GM12873 (cell line): Measurements from ENCODE around the gene NPM1.
A peak's percentile ranks its signal among the peaks of the same experiment; 100 is the strongest.

ENCODE experiments used
- TF ChIP-seq, protein P1 (sequence below): IDR thresholded peaks from 2 replicates; pipeline ENCODE4 v1.5.1; 2012; ENCODE audit warnings: low read depth, mild to moderate bottlenecking, moderate library complexity, low read length, control low read depth; ENCODE audit not compliant: insufficient read depth; ENCODE audit errors: missing control alignments

Gene NPM1

DNA sequence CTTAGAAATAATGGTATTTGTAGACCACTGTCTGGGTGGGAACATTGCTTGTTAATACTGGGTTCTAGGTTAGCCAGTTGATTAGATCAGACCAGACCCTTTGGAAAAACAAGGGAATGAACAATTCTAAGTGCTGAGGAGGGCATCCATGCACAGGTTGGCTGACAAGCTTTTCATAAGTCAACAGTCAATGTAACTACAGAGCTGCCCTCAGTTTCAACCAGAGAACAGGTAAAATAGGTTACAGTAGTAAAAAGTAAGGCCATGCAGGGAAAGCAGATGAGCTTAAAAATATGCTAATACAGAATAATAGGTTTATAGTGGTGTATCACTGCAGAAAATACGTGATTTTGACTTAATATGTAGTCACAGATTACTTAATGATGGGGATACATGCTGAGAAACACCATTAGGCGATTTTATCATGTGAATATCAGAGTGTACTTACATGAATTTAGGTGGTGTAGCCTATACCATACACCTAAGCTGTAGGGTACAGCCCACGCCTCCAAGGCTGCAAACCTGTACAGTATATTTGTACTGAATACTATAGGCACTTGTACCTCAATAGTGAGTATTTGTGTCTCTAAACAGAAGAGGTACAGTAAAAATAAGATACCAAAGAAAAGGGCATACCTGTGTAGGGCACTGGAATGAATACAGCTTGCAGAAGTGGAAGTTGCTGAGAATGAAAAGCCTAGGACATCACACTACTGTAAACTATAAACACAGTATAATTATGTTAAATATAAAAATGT, 25.7 kb downstream of the NPM1 start:
- TF ChIP-seq, protein P1, sequence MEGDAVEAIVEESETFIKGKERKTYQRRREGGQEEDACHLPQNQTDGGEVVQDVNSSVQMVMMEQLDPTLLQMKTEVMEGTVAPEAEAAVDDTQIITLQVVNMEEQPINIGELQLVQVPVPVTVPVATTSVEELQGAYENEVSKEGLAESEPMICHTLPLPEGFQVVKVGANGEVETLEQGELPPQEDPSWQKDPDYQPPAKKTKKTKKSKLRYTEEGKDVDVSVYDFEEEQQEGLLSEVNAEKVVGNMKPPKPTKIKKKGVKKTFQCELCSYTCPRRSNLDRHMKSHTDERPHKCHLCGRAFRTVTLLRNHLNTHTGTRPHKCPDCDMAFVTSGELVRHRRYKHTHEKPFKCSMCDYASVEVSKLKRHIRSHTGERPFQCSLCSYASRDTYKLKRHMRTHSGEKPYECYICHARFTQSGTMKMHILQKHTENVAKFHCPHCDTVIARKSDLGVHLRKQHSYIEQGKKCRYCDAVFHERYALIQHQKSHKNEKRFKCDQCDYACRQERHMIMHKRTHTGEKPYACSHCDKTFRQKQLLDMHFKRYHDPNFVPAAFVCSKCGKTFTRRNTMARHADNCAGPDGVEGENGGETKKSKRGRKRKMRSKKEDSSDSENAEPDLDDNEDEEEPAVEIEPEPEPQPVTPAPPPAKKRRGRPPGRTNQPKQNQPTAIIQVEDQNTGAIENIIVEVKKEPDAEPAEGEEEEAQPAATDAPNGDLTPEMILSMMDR: no peak

DNA sequence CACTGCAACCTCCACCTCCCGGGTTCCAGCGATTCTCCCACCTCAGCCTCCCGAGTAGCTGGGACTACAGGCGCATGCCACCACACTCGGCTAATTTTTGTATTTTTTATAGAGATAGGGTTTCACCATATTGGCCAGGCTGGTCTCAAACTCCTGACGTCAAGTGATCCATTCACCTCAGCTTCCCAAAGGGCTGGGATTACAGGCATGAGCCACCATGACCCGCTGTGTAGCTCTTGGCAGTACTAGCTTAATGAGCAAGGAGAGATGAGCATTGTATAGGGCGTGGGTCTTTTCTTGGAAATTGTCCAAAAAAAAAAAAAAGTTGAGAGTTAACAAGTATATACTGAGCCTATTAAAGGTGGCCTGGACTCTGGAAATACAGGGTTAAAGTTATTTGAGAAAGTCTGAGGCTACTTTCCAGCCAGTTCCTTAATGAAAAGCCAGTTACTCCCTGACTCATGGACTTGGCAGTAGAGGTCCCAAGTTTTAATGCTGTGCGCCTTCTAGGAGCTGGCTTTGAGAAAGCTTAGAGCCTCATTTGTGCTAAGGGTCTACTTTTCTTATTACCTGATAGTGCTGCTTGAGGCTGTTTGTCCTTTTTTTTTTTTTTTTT, 27.6 kb downstream of the NPM1 start:
- TF ChIP-seq, protein P1: no peak

GRCh38 chr5:171416160-171417049, 28.8 kb downstream of the NPM1 start:
- TF ChIP-seq, protein P1: no peak

DNA sequence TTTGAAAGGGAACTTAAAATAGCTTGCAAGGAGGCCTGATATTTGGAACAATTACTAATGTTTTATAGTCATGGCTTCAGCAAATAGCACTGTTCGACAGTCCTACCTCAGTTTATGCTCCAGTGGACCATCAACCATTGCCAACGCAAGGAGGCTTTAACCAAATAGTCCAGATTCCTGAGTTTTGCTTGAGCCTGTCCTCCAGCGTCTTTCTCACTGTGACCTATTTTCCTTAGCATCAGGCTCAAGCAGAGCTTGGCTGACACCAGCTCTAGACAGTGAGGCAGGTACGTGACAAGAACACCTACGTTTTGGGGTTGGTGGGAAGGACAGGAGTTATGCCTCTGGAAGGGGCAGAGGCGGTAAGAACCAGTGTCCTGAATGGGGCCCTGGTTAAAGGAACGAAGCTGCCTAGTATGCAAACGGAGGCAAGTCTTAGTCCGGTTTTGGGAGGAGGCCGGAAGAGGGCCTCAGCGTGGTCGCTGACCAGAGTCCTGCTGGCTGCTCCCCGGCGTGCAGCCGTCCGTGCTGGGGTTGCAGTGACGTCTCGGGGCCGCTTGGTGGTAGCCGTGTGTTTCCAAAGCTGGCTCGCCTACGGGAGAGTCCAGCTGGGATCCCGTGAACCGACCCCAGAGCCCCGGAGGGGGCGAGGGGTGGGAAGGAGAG, 30.8 kb downstream of the NPM1 start:
- TF ChIP-seq, protein P1: peak; percentile 84

- TF ChIP-seq, protein P1: no peak
Measured at GRCh38 chr5:171418982-171419687, 31.5 kb downstream of the NPM1 start, which contains the start of gene FGF18. TSS of gene FGF18 (plus strand) at chr5:171419647. CDS start at chr5:171420200, 553 bp downstream.

GRCh38 chr5:171419688-171420430, 32.2 kb downstream of the NPM1 start:
- TF ChIP-seq, protein P1: no peak
